ENCODE measurements around the gene DISC1.

- TF ChIP-seq CTCF (IDR thresholded peaks at IDR 0.05; ENCODE audit: low read depth, low read length) (no peak), POLR2A (IDR thresholded peaks at IDR 0.05; ENCODE audit: extremely low read depth, insufficient read length) (no peak), MAX (IDR thresholded peaks at IDR 0.05; ENCODE audit: low read depth, low read length) (peak; percentile 60; the same call in 1 of the 2 replicates)
Measured at GRCh38 chr1:231869364-231869763, 242.8 kb downstream of the DISC1 start.

Measured in NB4 (cell line).